Esophagus mucosa (tissue), 1 donor: ENCODE results near the gene ASB6. TPM values are rescaled to one million over a fixed set of nuclear protein-coding genes. Genes with fewer than 3 reads are reported as not detected.

Experiments
- ATAC-seq: fragments of 200-7000 bp; cut with Tn5 transposase; one replicate; pipeline ENCODE4 v1.9.1; 2020
- total RNA-seq: library from RNA; stranded (reverse); gene quantifications from one replicate; pipeline ENCODE4 v1.2.4, GENCODE V29; 2023
- donor health status: DM: yes; HTN: yes; CAD: no.

Gene ASB6
- total RNA-seq, result 11.4 TPM

- ATAC-seq, result peak; percentile 90
Observed at GRCh38 chr9:129641750-129642585, at the start of gene ASB6. Gene ASB6 (minus strand): TSS chr9:129642151. CDS start chr9:129641999, 152 bp downstream.

GRCh38 chr9:129688285-129689043 is 46.5 kb upstream of the ASB6 start:
- no peak for ATAC-seq

- peak; percentile 88 for ATAC-seq
Observed at GRCh38 chr9:129687391-129687790, 45.4 kb upstream of the ASB6 start.

GRCh38 chr9:129686736-129687135 is 44.8 kb upstream of the ASB6 start:
- no peak for ATAC-seq

GRCh38 chr9:129685933-129686259 is 43.9 kb upstream of the ASB6 start:
- no peak for ATAC-seq

- ATAC-seq, result peak; percentile 86
Observed at GRCh38 chr9:129685220-129685932, 43.4 kb upstream of the ASB6 start.

- peak; percentile 68 for ATAC-seq
Observed at GRCh38 chr9:129682381-129682780, 40.4 kb upstream of the ASB6 start.

GRCh38 chr9:129681924-129682323 is 40.0 kb upstream of the ASB6 start:
- no peak for ATAC-seq

GRCh38 chr9:129679537-129679936 is 37.6 kb upstream of the ASB6 start:
- no peak for ATAC-seq

GRCh38 chr9:129678844-129679243 is 36.9 kb upstream of the ASB6 start:
- no peak for ATAC-seq

- no peak for ATAC-seq
Observed at GRCh38 chr9:129677456-129677855, 35.5 kb upstream of the ASB6 start.

- ATAC-seq, result no peak
Observed at GRCh38 chr9:129676975-129677374, 35.0 kb upstream of the ASB6 start.

GRCh38 chr9:129676287-129676686 is 34.3 kb upstream of the ASB6 start:
- no peak for ATAC-seq

- ATAC-seq, result no peak
Observed at GRCh38 chr9:129675620-129676019, 33.7 kb upstream of the ASB6 start.

GRCh38 chr9:129674229-129674628 is 32.3 kb upstream of the ASB6 start:
- no peak for ATAC-seq

- no peak for ATAC-seq
Observed at GRCh38 chr9:129673602-129674001, 31.7 kb upstream of the ASB6 start.

GRCh38 chr9:129672702-129673101 is 30.8 kb upstream of the ASB6 start:
- ATAC-seq, result no peak

- ATAC-seq, result peak; percentile 43
Observed at GRCh38 chr9:129671519-129671918, 29.6 kb upstream of the ASB6 start.

GRCh38 chr9:129671065-129671464 is 29.1 kb upstream of the ASB6 start:
- ATAC-seq, result no peak

GRCh38 chr9:129669946-129670345 is 28.0 kb upstream of the ASB6 start:
- no peak for ATAC-seq

- no peak for ATAC-seq
Observed at GRCh38 chr9:129669141-129669718, 27.3 kb upstream of the ASB6 start.

- peak; percentile 54 for ATAC-seq
Observed at GRCh38 chr9:129667850-129668249, 25.9 kb upstream of the ASB6 start.

GRCh38 chr9:129667378-129667777 is 25.4 kb upstream of the ASB6 start:
- ATAC-seq, result no peak
